Prostate gland (tissue), 2 donors: ENCODE measurements around the gene LTF. TPM values are rescaled to one million over a fixed set of nuclear protein-coding genes. Genes with fewer than 3 reads are reported as not detected.
"Not testable (repeated sequence)": the region's sequence is repeated elsewhere in the genome, so short reads cannot be mapped to it uniquely, and the experiment has no call there.

Experiments
- DNase-seq: peaks from one replicate; pipeline ENCODE4 v3.0.0-alpha.2; 2019; ENCODE audit warnings: low spot score
- H3K27ac ChIP-seq, 2 donors: fragments of 200-600 bp; sonication (generic); 2 replicates each; pipeline ENCODE4 v1.5.1; 2017 to 2019
- H3K27me3 ChIP-seq: fragments of 200-600 bp; sonication (generic); replicated peaks from 2 replicates; pipeline ENCODE4 v1.5.1; 2019; ENCODE audit not compliant: insufficient read depth
- H3K36me3 ChIP-seq, 2 donors: fragments of 200-600 bp; sonication (generic); 1 replicate in 1 of 2; 2 replicates in 1 of 2; pipeline versions ENCODE4 v1.5.1 to v1.8.1; 2017 to 2019
- H3K4me1 ChIP-seq: fragments of 200-600 bp; sonication (generic); replicated peaks from 2 replicates; pipeline ENCODE4 v1.5.1; 2019
- H3K4me3 ChIP-seq, 2 donors: fragments of 200-600 bp; sonication (generic); 2 replicates each; pipeline ENCODE4 v1.5.1; 2017 to 2019
- H3K9me3 ChIP-seq: fragments of 200-600 bp; sonication (generic); 2 replicates; pipeline ENCODE4 v1.5.1; 2017
- CTCF ChIP-seq, 4 experiments: fragments of 200-600 bp in 2 of 4; fragments of 450-650 bp in 2 of 4; sonication (generic) in 2 of 4; IDR thresholded peaks; 1 replicate in 3 of 4; 2 replicates in 1 of 4; pipeline ENCODE4 v1.5.1; 2016 to 2019; ENCODE audit warnings: antibody characterized with exemption in 4 of 4, mild to moderate bottlenecking in 2 of 4, moderate library complexity in 2 of 4
- POLR2A ChIP-seq: fragments of 450-650 bp; IDR thresholded peaks from one replicate; pipeline ENCODE4 v1.6.1; 2016; ENCODE audit warnings: antibody characterized with exemption, mild to moderate bottlenecking
- POLR2AphosphoS5 ChIP-seq: sonication (generic); formaldehyde crosslinking; IDR thresholded peaks from one replicate; pipeline ENCODE4 v1.6.1; 2017; ENCODE audit warnings: antibody characterized with exemption
- WGBS: methylation state at CpG from one replicate; pipeline ENCODE4 v1.1.5; 2018; 5-methylcytosine and 5-hydroxymethylcytosine counted together
- intact Hi-C: fragments of 100-400 bp; cut with DNase I; formaldehyde crosslinking; loops from one replicate; pipeline ENCODE4 v1.14.2; 2022
- total RNA-seq, 2 donors: library from RNA; depleted of rRNA; stranded (reverse); fragments of >200 nt; gene quantifications; one replicate each; pipeline ENCODE4 v1.1.0, GENCODE V29; 2016

The LTF gene
- total RNA-seq, 2 donors from 2014 or later: 22.6 to 130 TPM

GRCh38 chr3:46393011-46393410 is 71.7 kb downstream of the LTF start:
- Histone ChIP-seq H3K4me3 (no peak overlapping the region), H3K4me1 (no peaks in the 10 kb centered on the region), H3K27me3 (no peaks in the 10 kb centered on the region), H3K36me3 (no peaks in the 10 kb centered on the region), H3K27ac (no peak overlapping the region), H3K9me3 (no peaks in the 10 kb centered on the region)
- TF ChIP-seq POLR2AphosphoS5: no peak
- no peak for TF ChIP-seq POLR2A
- no peak for TF ChIP-seq CTCF (IDR thresholded peaks at IDR 0.05)
- intact Hi-C loops: no loop called here
- WGBS: 83% methylated on average over 2 of the region's 2 CpGs
- DNase-seq: no peak

GRCh38 chr3:46391526-46391925 is 73.2 kb downstream of the LTF start:
- H3K4me1 ChIP-seq, H3K27me3 ChIP-seq, H3K9me3 ChIP-seq, intact Hi-C loops, H3K36me3 ChIP-seq, H3K4me3 ChIP-seq, H3K27ac ChIP-seq, DNase-seq: not testable (repeated sequence)
- 89% methylated on average over 5 of the region's 5 CpGs for WGBS

GRCh38 chr3:46389306-46389705 is 75.4 kb downstream of the LTF start:
- Histone ChIP-seq H3K27me3 (no peaks in the 10 kb centered on the region), H3K27ac (no peak overlapping the region), H3K4me3 (no peak overlapping the region), H3K4me1 (no peaks in the 10 kb centered on the region), H3K9me3 (no peaks in the 10 kb centered on the region), H3K36me3 (no peaks in the 10 kb centered on the region)
- no peak for TF ChIP-seq CTCF (IDR thresholded peaks at IDR 0.05)
- no peak for TF ChIP-seq POLR2A
- no peak for TF ChIP-seq POLR2AphosphoS5
- DNase-seq: no peak
- intact Hi-C loops: no loop called here
- WGBS: 84% methylated on average over 6 of the region's 6 CpGs

- H3K36me3 ChIP-seq, H3K27ac ChIP-seq, H3K4me1 ChIP-seq, H3K4me3 ChIP-seq, intact Hi-C loops, DNase-seq, H3K9me3 ChIP-seq, H3K27me3 ChIP-seq: not testable (repeated sequence)
- 92% methylated on average over 4 of the region's 4 CpGs for WGBS
Measured at GRCh38 chr3:46388847-46389246, 75.9 kb downstream of the LTF start.

GRCh38 chr3:46386205-46386604 is 78.5 kb downstream of the LTF start:
- TF ChIP-seq CTCF (IDR thresholded peaks at IDR 0.05): no peak
- peak; percentile 85 for TF ChIP-seq POLR2AphosphoS5
- TF ChIP-seq POLR2A: no peak
- Histone ChIP-seq H3K4me1 (peaks cover 7% of the 10 kb centered on the region), H3K4me3 (no peak overlapping the region), H3K36me3 (no peaks in the 10 kb centered on the region), H3K9me3 (no peaks in the 10 kb centered on the region), H3K27ac (no peak overlapping the region), H3K27me3 (no peaks in the 10 kb centered on the region)
- WGBS: 27% methylated on average over 4 of the region's 4 CpGs
- intact Hi-C loops: no loop called here
- peak; percentile 42 for DNase-seq

Other genes with a start within 250 kb of the LTF start
- not detected for gene CCR3, start 222.4 kb downstream of the LTF start, total RNA-seq
- 1 to 10 TPM; 1.0 to 6.5 TPM for gene CCR2, start 110.8 kb downstream of the LTF start, total RNA-seq
- gene CCR5, start 94.0 kb downstream of the LTF start, total RNA-seq: under 1 TPM; 0.55 to 0.68 TPM
- under 1 TPM; 0.09 to 0.45 TPM for gene CCRL2, start 57.6 kb downstream of the LTF start, total RNA-seq
- under 1 TPM in 1 of 2 donors, not detected in 1; 0.68 TPM for gene RTP3, start 33.1 kb upstream of the LTF start, total RNA-seq
- gene LRRC2, start 101.4 kb upstream of the LTF start, total RNA-seq: 1 to 10 TPM in 1 of 2 donors, under 1 TPM in 1; 0.45 to 1.6 TPM
- under 1 TPM in 1 of 2 donors, not detected in 1; 0.32 TPM for gene FAM240A, start 147.6 kb upstream of the LTF start, total RNA-seq
- 10 to 100 TPM in 1 of 2 donors, 1 to 10 TPM in 1; 8.1 to 18.9 TPM for gene ALS2CL, start 228.8 kb upstream of the LTF start, total RNA-seq
- 1 to 10 TPM in 1 of 2 donors, under 1 TPM in 1; 0.18 to 1.6 TPM for gene TMIE, start 236.5 kb upstream of the LTF start, total RNA-seq